HCT116 (cell line): ENCODE measurements around the gene CYP46A1.

Experiments used
- POLR2A ChIP-seq: IDR thresholded peaks from 2 replicates; pipeline ENCODE4 v1.7.0; 2011; ENCODE audit warnings: borderline replicate concordance; ENCODE audit not compliant: insufficient read depth, insufficient read length; ENCODE audit errors: extremely low read depth
- TCF7L2 ChIP-seq: IDR thresholded peaks from 2 replicates; pipeline ENCODE4 v1.7.0; 2011; ENCODE audit warnings: borderline replicate concordance, inconsistent platforms; ENCODE audit not compliant: insufficient read depth, insufficient read length; ENCODE audit errors: extremely low read depth
- TF ChIP-seq, protein P1 (sequence below), 3 experiments: fragments of 200-600 bp in 1 of 3; sonication (generic) in 1 of 3; IDR thresholded peaks in 2 of 3; conservative IDR thresholded peaks in 1 of 3; 2 replicates each; pipeline ENCODE4 v1.5.1; 2012 to 2017; ENCODE audit warnings: low read depth in 2 of 3, low read length in 2 of 3, antibody characterized with exemption in 1 of 3, borderline replicate concordance in 1 of 3, control low read depth in 1 of 3, mild to moderate bottlenecking in 1 of 3, mixed read lengths in 1 of 3, mixed run types in 1 of 3, moderate library complexity in 1 of 3; ENCODE audit not compliant: insufficient read depth in 1 of 3

DNA sequence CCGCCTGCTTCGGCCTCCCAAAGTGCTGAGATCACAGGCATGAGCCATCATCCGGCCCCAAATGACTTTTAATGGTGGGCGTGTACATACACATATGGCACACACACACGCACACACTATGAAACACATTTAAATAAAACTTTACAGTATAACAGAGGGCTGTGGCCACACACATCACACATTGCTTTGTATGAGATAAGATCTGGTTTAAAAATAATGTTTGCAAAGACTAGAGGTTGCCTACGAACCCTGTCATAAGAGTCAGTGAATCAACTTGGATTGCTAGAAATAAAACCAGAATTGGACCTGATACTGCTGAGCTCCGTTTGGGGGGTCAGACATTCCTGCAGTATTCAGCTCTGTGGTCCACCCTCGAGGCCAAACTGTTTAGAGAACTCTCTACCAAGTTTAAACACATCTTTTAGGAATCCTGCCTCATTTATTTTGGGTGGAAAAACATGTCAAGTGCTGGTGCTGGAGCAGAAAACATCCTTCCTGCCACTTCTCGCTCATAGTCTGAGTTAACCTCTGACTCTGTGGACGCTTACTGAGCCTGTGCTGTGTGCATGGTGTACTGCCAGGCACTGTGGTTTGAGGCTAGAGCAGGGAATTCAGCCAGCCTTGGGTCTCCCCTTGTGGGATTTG is 61.3 kb downstream of the CYP46A1 start:
- TF ChIP-seq POLR2A (no peak), TCF7L2 (no peak)
- TF ChIP-seq, protein P1, sequence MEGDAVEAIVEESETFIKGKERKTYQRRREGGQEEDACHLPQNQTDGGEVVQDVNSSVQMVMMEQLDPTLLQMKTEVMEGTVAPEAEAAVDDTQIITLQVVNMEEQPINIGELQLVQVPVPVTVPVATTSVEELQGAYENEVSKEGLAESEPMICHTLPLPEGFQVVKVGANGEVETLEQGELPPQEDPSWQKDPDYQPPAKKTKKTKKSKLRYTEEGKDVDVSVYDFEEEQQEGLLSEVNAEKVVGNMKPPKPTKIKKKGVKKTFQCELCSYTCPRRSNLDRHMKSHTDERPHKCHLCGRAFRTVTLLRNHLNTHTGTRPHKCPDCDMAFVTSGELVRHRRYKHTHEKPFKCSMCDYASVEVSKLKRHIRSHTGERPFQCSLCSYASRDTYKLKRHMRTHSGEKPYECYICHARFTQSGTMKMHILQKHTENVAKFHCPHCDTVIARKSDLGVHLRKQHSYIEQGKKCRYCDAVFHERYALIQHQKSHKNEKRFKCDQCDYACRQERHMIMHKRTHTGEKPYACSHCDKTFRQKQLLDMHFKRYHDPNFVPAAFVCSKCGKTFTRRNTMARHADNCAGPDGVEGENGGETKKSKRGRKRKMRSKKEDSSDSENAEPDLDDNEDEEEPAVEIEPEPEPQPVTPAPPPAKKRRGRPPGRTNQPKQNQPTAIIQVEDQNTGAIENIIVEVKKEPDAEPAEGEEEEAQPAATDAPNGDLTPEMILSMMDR (IDR thresholded peaks at IDR 0.05 in 2 of 3, conservative IDR thresholded peaks at IDR 0.05 in 1 of 3; ENCODE audit: borderline replicate concordance in 1 of 3, insufficient read depth in 1 of 3, low read depth in 2 of 3, low read length in 2 of 3), result no peak
